Esophagus mucosa (tissue), 1 donor: Measurements from ENCODE around the gene CRX. TPM values are rescaled to one million over a fixed set of nuclear protein-coding genes. Genes with fewer than 3 reads are reported as not detected.
"Not testable (repeated sequence)": the region's sequence is repeated elsewhere in the genome, so short reads cannot be mapped to it uniquely, and the experiment has no call there.

Source experiments
- ATAC-seq: fragments of 200-7000 bp; cut with Tn5 transposase; one replicate; pipeline ENCODE4 v1.9.1; 2020
- total RNA-seq: library from RNA; stranded (reverse); gene quantifications from one replicate; pipeline ENCODE4 v1.2.4, GENCODE V29; 2023
- donor health status: DM: yes; HTN: yes; CAD: no.

Gene CRX
- total RNA-seq, 1 donor from 2014 or later: not detected

GRCh38 chr19:47860602-47861297, 39.0 kb downstream of the CRX start:
- no peak for ATAC-seq

GRCh38 chr19:47861630-47862029, 39.9 kb downstream of the CRX start:
- ATAC-seq: no peak

- peak; percentile 80 for ATAC-seq
These were observed 41.8 kb downstream of the CRX start for GRCh38 chr19:47863514-47863936.

GRCh38 chr19:47865166-47865565, 43.4 kb downstream of the CRX start:
- ATAC-seq: no peak

- ATAC-seq: no peak
These were observed 57.2 kb downstream of the CRX start for GRCh38 chr19:47878906-47879305.

- ATAC-seq: not testable (repeated sequence)
These were observed 57.6 kb downstream of the CRX start for GRCh38 chr19:47879385-47879784.

- ATAC-seq: no peak
These were observed 60.0 kb downstream of the CRX start for GRCh38 chr19:47881757-47882156.

- ATAC-seq: no peak
These were observed 61.2 kb downstream of the CRX start for GRCh38 chr19:47882890-47883289.

GRCh38 chr19:47885067-47885463, 63.3 kb downstream of the CRX start:
- no peak for ATAC-seq

GRCh38 chr19:47886010-47886559, 64.3 kb downstream of the CRX start, which contains the start of gene SULT2A1:
SULT2A1 (minus strand) TSS chr19:47886315; CDS start chr19:47886257, 58 bp downstream.
- ATAC-seq: no peak

- no peak for ATAC-seq
These were observed 69.3 kb downstream of the CRX start for GRCh38 chr19:47890865-47891621.

GRCh38 chr19:47891622-47891922, 69.8 kb downstream of the CRX start:
- ATAC-seq: no peak

GRCh38 chr19:47891923-47892666, 70.4 kb downstream of the CRX start:
- ATAC-seq: no peak

Other genes starting within 250 kb of the CRX start
- 0.08 TPM for gene ZNF541, start 248.8 kb upstream of the CRX start, total RNA-seq
- gene BICRA, start 212.8 kb upstream of the CRX start, total RNA-seq: 7.9 TPM
- gene EHD2, start 108.5 kb upstream of the CRX start, total RNA-seq: 37.0 TPM
- gene NOP53, start 76.4 kb upstream of the CRX start, total RNA-seq: 218 TPM
- gene SELENOW, start 43.2 kb upstream of the CRX start, total RNA-seq: 152 TPM
- gene TPRX1, start 17.4 kb upstream of the CRX start, total RNA-seq: not detected
- gene TPRX2, start 37.3 kb downstream of the CRX start, total RNA-seq: not detected
- gene SULT2A1, start 64.4 kb downstream of the CRX start, total RNA-seq: not detected
- gene BSPH1, start 170.2 kb downstream of the CRX start, total RNA-seq: not detected
- gene ELSPBP1, start 172.7 kb downstream of the CRX start, total RNA-seq: not detected
- not detected for gene CABP5, start 222.1 kb downstream of the CRX start, total RNA-seq